Adrenal gland (tissue), 12 donors: ENCODE measurements around the gene MYG1. TPM values are rescaled to one million over a fixed set of nuclear protein-coding genes. Genes with fewer than 3 reads are reported as not detected.

Source experiments
- DNase-seq, 7 donors: peaks; one replicate each; pipeline ENCODE4 v3.0.0-alpha.2; 2019 to 2020
- H3K27ac ChIP-seq, 5 donors: fragments of 200-600 bp; sonication (generic) in 4 of 5; 1 replicate in 3 of 5; 2 replicates in 2 of 5; pipeline versions ENCODE4 v1.5.1 to v1.8.0; 2016 to 2020; ENCODE audit warnings: mild to moderate bottlenecking in 1 of 5
- H3K27me3 ChIP-seq: fragments of 200-600 bp; 2 replicates; pipeline ENCODE4 v1.8.0; 2021
- H3K36me3 ChIP-seq, 2 donors: fragments of 200-600 bp; replicated peaks in 1 of 2; 1 replicate in 1 of 2; 2 replicates in 1 of 2; pipeline versions ENCODE4 v1.5.1 to v1.8.0; 2018 to 2022
- H3K4me1 ChIP-seq, 2 donors: fragments of 200-600 bp; replicated peaks in 1 of 2; 1 replicate in 1 of 2; 2 replicates in 1 of 2; pipeline versions ENCODE4 v1.5.1 to v1.8.0; 2018 to 2021
- H3K4me3 ChIP-seq, 4 donors: fragments of 200-600 bp; sonication (generic) in 3 of 4; one replicate each; pipeline ENCODE4 v1.5.1; 2016 to 2018
- H3K9me3 ChIP-seq, 3 donors: fragments of 200-600 bp; sonication (generic) in 1 of 3; replicated peaks in 1 of 3; 1 replicate in 2 of 3; 2 replicates in 1 of 3; pipeline versions ENCODE4 v1.5.1 to v1.8.0; 2016 to 2021
- POLR2A ChIP-seq, 2 donors: fragments of 450-650 bp; IDR thresholded peaks; one replicate each; pipeline ENCODE4 v1.6.1; 2017; ENCODE audit warnings: antibody characterized with exemption in 2 of 2, mild to moderate bottlenecking in 2 of 2, moderate library complexity in 1 of 2
- WGBS, 4 donors: extraction: QIAGEN DNeasy Blood & Tissue Kit in 2 of 4; methylation state at CpG; one replicate each; pipeline versions ENCODE4 v1.1.5 to v1.1.7; 2013 to 2017; 5-methylcytosine and 5-hydroxymethylcytosine counted together
- intact Hi-C, 2 donors: fragments of 100-400 bp; cut with DNase I; formaldehyde crosslinking; loops; one replicate each; pipeline versions ENCODE4 v1.14.1 to v1.15.0; 2022 to 2023
- polyA plus RNA-seq, 3 donors: library from polyadenylated mRNA; stranded (reverse); fragments of 200-250 nt in 2 of 3; fragments of 350-450 nt in 1 of 3; fragmentation: Illumina TruSeq in 1 of 3; extraction: RNeasy Lipid Tissue Mini Kit (QIAGEN cat#74804) in 1 of 3; gene quantifications; one replicate each; pipeline ENCODE4 v1.2.3, GENCODE V29; 2013 to 2014
- total RNA-seq, 9 donors: library from RNA; depleted of rRNA in 4 of 9; stranded (reverse); fragments of >200 nt in 4 of 9; fragments of 120-200 nt in 1 of 9; fragmentation: NEBNext Ultra II Directional in 1 of 9; extraction: Animal tissue kit (Norgen Biotek cat#: 25700) in 1 of 9; gene quantifications; one replicate each; pipeline versions ENCODE4 v1.1.0 to v1.2.4, GENCODE V29; 2013 to 2023
- TF ChIP-seq, protein P1 (sequence below), 6 experiments: fragments of 450-650 bp in 4 of 6; fragments of 200-600 bp in 2 of 6; sonication (generic) in 1 of 6; IDR thresholded peaks; 1 replicate in 5 of 6; 2 replicates in 1 of 6; pipeline versions ENCODE4 v1.5.1 to v1.8.0; 2016 to 2021; ENCODE audit warnings: antibody characterized with exemption in 6 of 6, mild to moderate bottlenecking in 2 of 6, moderate library complexity in 1 of 6
- donor health status: healthy with polysubstance abuse.
- donor health status: Bipolar disorder and iron deficiency.
- donor health status: DM: yes; HTN: yes; CAD: no.
- donor health status: DM: no; HTN: no; CAD: no.
- donor health status: DM: no; HTN: no; CAD: no.
- donor health status: DM: yes; HTN: yes; CAD: no.

MYG1 gene
- total and polyA plus RNA-seq, 12 donors, result 45.9 to 240 (median 70.6) TPM

GRCh38 chr12:53252349-53252916 lies 47.1 kb upstream of the MYG1 start:
- DNase-seq, result peak in 2 of 7 donors; percentile 37 to 65
- Histone ChIP-seq H3K9me3 (no peaks in the 10 kb centered on the region), H3K27ac (peak overlapping the region in 4 of 5 donors; percentile 76 to 95 (median 92)), H3K4me1 (peaks cover 20 to 26% of the 10 kb centered on the region in 2 donors), H3K27me3 (no peaks in the 10 kb centered on the region), H3K4me3 (peak overlapping the region in 3 of 4 donors; percentile 42 to 92 (median 79)), H3K36me3 (peaks cover 0 to 11% of the 10 kb centered on the region in 2 donors)
- intact Hi-C loops, result loop anchor here in 1 of 2 donors (5.0 kb wide), 1 partner anchor 40 kb away; no protein-coding TSS in a partner anchor
- 0 to 9% (median 7%) methylated on average over 11 to 19 of the region's 19 CpGs for WGBS, 4 donors
- TF ChIP-seq, protein P1, sequence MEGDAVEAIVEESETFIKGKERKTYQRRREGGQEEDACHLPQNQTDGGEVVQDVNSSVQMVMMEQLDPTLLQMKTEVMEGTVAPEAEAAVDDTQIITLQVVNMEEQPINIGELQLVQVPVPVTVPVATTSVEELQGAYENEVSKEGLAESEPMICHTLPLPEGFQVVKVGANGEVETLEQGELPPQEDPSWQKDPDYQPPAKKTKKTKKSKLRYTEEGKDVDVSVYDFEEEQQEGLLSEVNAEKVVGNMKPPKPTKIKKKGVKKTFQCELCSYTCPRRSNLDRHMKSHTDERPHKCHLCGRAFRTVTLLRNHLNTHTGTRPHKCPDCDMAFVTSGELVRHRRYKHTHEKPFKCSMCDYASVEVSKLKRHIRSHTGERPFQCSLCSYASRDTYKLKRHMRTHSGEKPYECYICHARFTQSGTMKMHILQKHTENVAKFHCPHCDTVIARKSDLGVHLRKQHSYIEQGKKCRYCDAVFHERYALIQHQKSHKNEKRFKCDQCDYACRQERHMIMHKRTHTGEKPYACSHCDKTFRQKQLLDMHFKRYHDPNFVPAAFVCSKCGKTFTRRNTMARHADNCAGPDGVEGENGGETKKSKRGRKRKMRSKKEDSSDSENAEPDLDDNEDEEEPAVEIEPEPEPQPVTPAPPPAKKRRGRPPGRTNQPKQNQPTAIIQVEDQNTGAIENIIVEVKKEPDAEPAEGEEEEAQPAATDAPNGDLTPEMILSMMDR (IDR thresholded peaks at IDR 0.05), result peak in 1 of 6 experiments; percentile 14
- no peak for TF ChIP-seq POLR2A (IDR thresholded peaks at IDR 0.05)

GRCh38 chr12:53253298-53253697 lies 46.2 kb upstream of the MYG1 start:
- Histone ChIP-seq H3K27ac (peak overlapping the region in 2 of 5 donors; percentile 94 to 95), H3K9me3 (no peaks in the 10 kb centered on the region), H3K36me3 (peaks cover 0 to 11% of the 10 kb centered on the region in 2 donors), H3K4me3 (no peak overlapping the region), H3K4me1 (peaks cover 20 to 26% of the 10 kb centered on the region in 2 donors), H3K27me3 (no peaks in the 10 kb centered on the region)
- no peak for DNase-seq
- intact Hi-C loops, result loop anchor here in 1 of 2 donors (5.0 kb wide), 1 partner anchor 41 kb away; no protein-coding TSS in a partner anchor
- TF ChIP-seq, protein P1 (IDR thresholded peaks at IDR 0.05), result no peak
- no peak for TF ChIP-seq POLR2A (IDR thresholded peaks at IDR 0.05)
- 86 to 89% (median 87%) methylated on average over 3 to 13 of the region's 13 CpGs for WGBS, 4 donors

- DNase-seq, result no peak
- peaks cover 20 to 26% of the 10 kb centered on the region in 2 donors for H3K4me1 ChIP-seq
- H3K27me3 ChIP-seq, result no peaks in the 10 kb centered on the region
- H3K4me3 ChIP-seq, result no peak overlapping the region
- H3K27ac ChIP-seq, result no peak overlapping the region
- 67 to 87% (median 70%) methylated on average over 1 of the region's 1 CpG for WGBS, 4 donors
- intact Hi-C loops, result loop anchor here in 1 of 2 donors (5.0 kb wide), 1 partner anchor 43 kb away; no protein-coding TSS in a partner anchor
- peaks cover 0 to 11% of the 10 kb centered on the region in 2 donors for H3K36me3 ChIP-seq
- TF ChIP-seq POLR2A (IDR thresholded peaks at IDR 0.05), result no peak
- TF ChIP-seq, protein P1 (IDR thresholded peaks at IDR 0.05), result no peak
- no peaks in the 10 kb centered on the region for H3K9me3 ChIP-seq
These were observed 44.5 kb upstream of the MYG1 start for GRCh38 chr12:53254816-53255545.

GRCh38 chr12:53255996-53256395 lies 43.5 kb upstream of the MYG1 start:
- no peaks in the 10 kb centered on the region for H3K9me3 ChIP-seq
- no peak for DNase-seq
- H3K27me3 ChIP-seq, result no peaks in the 10 kb centered on the region
- WGBS, 4 donors, result 77 to 90% (median 84%) methylated on average over 3 of the region's 3 CpGs
- intact Hi-C loops, result no loop called here
- no peak overlapping the region for H3K27ac ChIP-seq
- H3K4me1 ChIP-seq, result peaks cover 12 to 17% of the 10 kb centered on the region in 2 donors
- H3K4me3 ChIP-seq, result no peak overlapping the region
- TF ChIP-seq, protein P1 (IDR thresholded peaks at IDR 0.05), result no peak
- TF ChIP-seq POLR2A (IDR thresholded peaks at IDR 0.05), result no peak
- H3K36me3 ChIP-seq, result peaks cover 0 to 11% of the 10 kb centered on the region in 2 donors
